Fibroblast of the conjunctiva (primary cell): ENCODE results near the gene BATF.
A peak's percentile ranks its signal among the peaks of the same experiment; 100 is the strongest.

Experiments used
- DNase-seq: peaks from one replicate; pipeline ENCODE4 v3.0.0-alpha.2; 2010; ENCODE audit warnings: low read depth

The BATF gene

GRCh38 chr14:75562089-75562488 lies 39.8 kb downstream of the BATF start:
- DNase-seq = no peak

DNA sequence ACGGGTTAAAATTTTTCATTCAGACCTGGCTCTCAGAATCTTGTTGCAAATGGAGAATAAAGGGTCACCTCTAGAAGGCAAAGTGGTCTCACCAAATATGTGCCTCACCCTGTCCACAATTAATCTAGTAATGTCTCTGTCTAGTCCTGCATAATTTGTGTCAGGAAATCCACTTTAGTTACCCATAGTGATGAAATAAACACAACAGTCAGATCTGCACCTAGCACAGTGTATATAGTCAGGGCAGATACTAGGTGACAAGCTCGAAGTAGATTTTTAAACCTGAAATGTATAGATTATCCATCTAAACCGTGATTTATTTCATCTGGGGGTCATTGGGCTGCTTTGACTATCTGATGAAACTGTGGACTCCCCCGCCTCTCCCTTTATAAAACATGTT lies 40.2 kb downstream of the BATF start:
- DNase-seq = no peak

DNA sequence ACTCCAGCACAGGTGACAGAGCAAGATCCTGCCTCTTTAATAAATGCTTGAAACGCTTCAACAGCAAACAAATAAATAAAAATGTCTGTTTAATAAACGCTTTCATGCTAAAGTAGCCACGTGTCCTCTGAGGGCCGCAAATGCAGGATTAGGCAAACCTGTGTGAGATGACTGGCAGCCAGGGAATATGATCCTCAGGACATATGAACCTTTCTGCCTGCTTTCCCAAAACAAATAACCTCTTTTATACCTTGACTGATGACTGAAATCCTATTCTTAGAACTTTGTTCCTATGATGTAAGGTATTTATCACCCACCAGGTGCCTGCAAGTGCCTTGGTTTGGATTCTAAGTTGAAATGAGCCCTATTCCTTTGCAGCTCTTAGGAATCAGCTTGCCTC lies 41.7 kb downstream of the BATF start:
- DNase-seq = no peak

DNA sequence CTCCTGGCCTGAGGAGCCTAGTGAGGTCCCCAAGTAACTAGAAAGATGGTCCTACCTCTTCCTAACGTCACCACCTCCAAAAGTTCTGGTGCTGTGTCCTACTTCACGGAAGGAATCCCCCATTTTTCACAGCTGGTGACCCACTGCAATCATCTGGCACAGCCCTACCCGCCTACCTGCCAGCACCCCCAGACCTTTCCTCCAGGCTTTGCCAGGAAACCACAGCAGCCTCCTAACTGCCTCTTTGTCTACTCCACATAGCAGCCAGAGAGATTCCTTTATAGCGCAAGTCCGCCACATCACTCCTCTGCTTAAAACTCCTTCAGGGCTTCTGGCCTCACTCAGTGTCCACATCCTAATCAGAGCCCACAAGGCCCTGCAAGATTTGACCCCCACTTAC lies 42.8 kb downstream of the BATF start:
- DNase-seq = no peak

- no peak for DNase-seq
These were observed 44.1 kb downstream of the BATF start for GRCh38 chr14:75566321-75566720.

GRCh38 chr14:75566752-75567151 lies 44.5 kb downstream of the BATF start:
- no peak for DNase-seq

- no peak for DNase-seq
These were observed 45.9 kb downstream of the BATF start for GRCh38 chr14:75568140-75568539.

DNA sequence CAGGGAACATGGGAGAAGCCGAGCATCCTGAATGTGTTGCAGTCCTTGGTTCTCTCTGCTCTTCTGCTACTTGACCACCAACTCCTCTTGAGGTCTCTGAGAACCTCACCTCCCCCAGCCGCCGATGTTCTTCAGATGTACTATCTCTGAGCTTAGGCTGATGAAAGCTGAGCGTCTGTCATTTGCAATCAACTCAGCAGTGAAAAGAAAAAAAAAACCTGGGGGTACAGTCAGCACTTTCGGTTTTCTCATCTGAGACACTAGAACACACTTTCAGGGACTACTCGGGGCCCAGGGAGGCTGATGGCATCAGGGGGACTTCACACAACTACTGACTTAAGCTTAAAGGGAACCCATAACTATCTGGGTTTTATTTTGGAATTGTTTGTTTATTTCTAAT lies 46.5 kb downstream of the BATF start:
- DNase-seq = no peak

DNA sequence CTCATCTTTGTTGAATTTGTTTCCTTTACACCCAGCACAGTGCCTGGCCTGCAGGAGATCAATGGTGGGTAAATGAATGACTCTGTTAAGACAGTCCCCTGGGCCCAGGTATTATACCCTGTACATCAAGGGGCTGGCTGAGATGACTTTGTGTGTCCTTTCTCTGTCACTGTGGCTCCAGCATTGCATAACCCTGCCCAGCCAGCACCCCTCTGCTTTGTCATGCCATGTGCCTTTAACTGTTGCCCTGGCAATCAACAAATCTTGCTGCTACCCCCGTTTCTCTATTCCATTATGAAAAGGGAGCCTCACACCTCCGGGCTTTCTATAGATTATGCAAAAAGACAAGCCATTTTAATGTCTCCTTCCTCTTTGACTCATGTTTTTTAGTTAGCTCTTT lies 48.5 kb downstream of the BATF start:
- DNase-seq = no peak

DNA sequence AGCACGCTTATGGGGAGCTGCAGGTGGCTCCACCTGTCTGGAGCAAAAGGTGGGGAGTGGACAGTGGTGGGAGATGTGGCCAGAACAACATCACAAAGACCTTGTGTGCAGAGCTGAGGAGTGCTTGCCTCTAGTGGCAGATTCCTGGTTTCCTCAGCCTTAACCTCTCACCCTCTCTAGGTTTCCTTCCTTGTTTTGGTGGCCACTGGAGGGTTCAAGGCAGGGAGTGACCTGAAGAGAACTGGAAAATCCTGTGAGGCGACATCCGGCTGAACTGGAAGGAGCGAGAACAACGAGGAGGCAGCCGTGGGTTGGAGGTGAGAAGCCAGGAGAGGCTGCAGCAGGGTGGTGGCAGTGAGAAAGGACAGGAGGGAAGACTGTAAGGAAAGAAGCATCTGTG lies 49.8 kb downstream of the BATF start:
- no peak for DNase-seq

DNA sequence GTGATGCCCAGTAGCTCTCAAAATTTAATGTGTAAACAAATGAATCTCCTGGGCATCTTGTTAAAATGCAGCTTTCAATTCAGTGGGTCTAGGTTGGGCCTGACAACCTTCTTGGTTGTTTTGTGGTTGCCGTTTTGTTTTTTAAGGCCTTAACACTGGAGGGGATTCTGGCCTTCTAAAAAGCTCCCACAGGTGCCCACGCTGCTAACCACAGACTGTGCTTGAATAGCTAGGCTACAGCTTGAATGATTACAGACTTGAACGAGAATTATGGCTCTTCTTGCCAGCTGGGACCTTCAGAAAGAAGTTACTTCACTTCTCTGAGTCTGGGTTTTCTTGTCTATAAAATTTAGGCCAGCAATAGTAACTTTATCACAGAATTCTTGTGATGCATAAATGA lies 54.8 kb downstream of the BATF start:
- no peak for DNase-seq

DNA sequence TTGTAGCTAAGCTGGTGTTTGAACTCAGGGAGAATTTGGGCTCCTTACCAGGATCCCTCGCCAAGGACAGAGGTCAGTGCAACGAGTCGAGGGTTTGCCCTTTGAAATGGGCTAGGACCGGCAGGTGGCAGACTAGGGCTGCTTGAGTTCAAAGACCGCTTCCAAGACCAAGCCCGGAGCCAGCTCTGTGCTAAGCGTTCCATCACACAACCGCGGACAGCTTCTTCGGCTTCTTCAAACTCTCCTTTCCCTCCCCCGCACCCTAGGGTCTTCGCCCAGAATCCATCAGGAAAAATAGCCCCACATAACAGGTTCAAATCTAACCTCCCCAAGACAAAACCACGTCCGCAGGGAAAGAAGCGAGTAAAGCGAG lies 55.4 kb downstream of the BATF start:
- DNase-seq = peak; percentile 75

GRCh38 chr14:75578102-75578785 lies 56.0 kb downstream of the BATF start, which contains the start of gene FLVCR2:
TSS of gene FLVCR2 (plus strand) at chr14:75578620. CDS start at chr14:75578973, 353 bp downstream.
- DNase-seq = peak; percentile 43

GRCh38 chr14:75578786-75579337 lies 56.6 kb downstream of the BATF start:
- peak; percentile 16 for DNase-seq

- DNase-seq = no peak
These were observed 57.1 kb downstream of the BATF start for GRCh38 chr14:75579338-75579864.

- no peak for DNase-seq
These were observed 57.6 kb downstream of the BATF start for GRCh38 chr14:75579882-75580281.

GRCh38 chr14:75587388-75587787 lies 65.1 kb downstream of the BATF start:
- no peak for DNase-seq

DNA sequence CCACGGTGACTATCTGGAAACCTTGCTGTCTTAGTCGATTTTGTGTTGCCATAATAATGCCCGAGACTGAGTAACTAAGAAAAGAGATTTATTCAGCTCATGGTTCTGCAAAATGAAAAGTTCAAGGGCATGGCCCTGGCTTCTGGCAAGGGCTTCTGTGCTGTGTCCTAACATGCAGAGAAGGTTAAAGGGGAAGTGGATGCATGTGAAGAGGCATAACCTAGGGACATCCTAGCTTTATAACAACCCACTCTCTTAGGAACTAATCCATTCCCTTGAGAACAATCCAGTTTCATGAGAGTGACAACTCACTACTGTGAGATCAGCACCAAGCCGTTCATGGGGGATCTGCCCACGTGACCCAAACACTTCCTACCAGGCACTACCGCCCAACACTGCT lies 67.7 kb downstream of the BATF start:
- no peak for DNase-seq

DNA sequence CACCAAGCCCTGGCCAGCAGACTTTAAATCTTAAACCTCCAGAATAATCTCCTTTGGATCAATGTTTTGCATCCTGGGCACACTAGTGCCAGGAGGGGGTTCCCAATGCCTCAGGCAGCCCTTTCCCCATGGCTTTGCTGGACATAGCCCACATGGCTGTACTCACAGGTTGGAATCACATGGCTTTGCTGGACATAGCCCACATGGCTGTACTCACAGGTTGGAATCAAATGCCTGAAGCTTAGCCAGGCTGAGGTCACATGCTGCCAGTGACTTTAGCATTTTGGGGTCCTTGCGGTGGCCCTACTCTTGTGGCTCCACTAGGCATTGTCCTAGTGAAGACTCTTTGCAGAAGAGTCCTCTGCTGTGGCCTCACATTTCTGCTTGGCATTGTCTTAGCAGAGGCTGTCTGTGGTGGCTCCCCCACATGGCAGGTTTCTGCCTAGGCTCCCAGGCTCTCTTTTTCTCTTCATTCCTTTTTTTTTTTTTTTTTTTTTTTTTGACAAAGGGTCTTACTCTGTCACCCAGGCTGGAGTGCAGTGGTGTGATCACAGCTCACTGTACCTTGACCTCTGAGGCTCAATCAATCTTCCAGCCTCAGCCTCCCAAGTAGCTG lies 69.2 kb downstream of the BATF start:
- DNase-seq = no peak

GRCh38 chr14:75591987-75592575 lies 69.8 kb downstream of the BATF start:
- no peak for DNase-seq

DNA sequence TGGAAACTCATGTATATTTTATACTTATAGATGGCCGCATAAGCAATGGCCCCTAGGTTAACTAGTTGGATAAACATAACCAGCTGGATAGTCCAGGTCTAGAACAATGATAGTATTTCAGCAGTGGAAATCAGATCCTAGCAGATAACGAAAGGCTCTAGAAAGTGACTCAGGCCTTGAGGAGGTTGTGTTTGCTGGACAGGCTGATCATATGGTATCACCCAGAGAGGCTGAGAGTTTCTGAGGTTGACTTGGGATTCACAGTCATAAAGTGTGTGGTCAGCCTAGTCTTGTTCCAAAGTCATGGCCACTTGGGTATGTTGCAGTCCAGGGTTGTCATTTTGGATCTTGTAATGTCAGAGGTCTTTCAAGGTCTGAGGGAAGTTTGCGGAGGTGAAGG lies 73.0 kb downstream of the BATF start:
- DNase-seq = no peak
